ENCODE results near the gene PIK3CB. TPM values are rescaled to one million over a fixed set of nuclear protein-coding genes. Genes with fewer than 3 reads are reported as not detected.
A peak's percentile ranks its signal among the peaks of the same experiment; 100 is the strongest.

The PIK3CB gene
- total RNA-seq, 1 donor from 2014 or later: 23.5 TPM

DNA sequence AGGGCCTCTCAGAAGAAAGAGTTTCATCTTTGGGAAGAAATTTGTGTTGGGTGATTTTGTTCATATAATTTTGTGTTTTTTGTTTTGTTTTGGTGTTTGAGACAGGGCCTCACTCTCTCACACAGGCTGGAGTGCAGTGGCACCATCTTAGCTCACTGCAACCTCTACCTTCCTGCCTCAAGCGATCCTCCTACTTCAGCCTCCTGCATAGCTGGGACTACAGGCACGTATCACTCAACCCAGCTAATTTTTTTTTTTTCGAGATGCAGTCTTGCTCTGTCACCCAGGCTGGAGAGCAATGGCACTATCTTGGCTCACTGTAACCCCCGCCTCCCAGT is 29.0 kb upstream of the PIK3CB start:
- no peak overlapping the region for H3K4me3 Mint-ChIP-seq
- peak overlapping the region; percentile 25 for H3K27ac Mint-ChIP-seq
- no peaks in the 10 kb centered on the region for H3K9me3 Mint-ChIP-seq
- no peak for TF ChIP-seq CTCF (IDR thresholded peaks at IDR 0.05; ENCODE audit: unreplicated experiment)
- peaks cover 15% of the 10 kb centered on the region for H3K4me1 Mint-ChIP-seq
- no peak for DNase-seq (ENCODE audit: low spot score in 2 of 2, unreplicated experiment in 2 of 2)
- H3K27me3 Mint-ChIP-seq (ENCODE audit: low read depth): no peaks in the 10 kb centered on the region
- no peaks in the 10 kb centered on the region for H3K36me3 Mint-ChIP-seq

DNA sequence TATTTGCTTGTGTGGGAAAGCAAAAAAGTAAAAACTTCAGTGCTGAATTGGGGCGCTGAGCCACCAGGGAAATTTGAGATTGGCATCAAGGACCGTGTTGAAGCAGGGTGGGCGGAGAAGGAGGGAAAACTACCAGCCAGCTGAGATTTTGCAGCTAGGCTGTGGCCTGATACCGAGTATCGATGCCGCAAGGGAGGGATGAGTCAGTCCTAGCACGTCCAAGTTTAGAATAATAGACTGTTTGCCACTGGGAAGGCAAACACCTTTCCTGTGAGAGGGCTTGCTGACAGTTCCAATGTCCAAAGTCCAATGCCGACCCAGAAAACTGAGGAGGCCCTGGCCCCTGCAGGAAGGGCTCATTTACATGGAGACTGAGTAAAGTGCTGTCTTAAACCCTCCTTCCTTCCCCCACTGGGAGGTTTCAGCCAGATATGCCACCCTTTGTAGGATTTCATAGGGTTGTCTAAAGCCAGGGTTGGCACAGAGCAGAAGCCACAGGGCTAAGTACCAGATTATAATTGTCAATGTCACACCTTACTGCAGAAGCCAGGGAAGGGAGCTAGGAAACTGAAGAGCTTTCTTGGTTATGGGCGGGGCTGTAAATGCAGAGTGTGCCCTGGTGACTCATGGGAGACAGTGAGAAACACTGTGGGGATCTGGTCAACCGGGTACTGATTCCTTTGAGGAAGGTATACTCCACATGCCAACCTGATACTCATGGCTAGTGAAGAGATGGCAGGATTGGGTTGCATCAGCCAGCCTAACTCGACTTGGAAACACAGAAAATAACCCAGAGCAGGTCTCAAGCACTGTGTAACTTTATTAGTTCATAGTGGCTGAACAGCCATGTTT is 28.4 kb upstream of the PIK3CB start:
- Mint-ChIP-seq H3K27me3 (ENCODE audit: low read depth) (no peaks in the 10 kb centered on the region), H3K9me3 (no peaks in the 10 kb centered on the region), H3K4me3 (no peak overlapping the region), H3K36me3 (no peaks in the 10 kb centered on the region), H3K27ac (peak overlapping the region; percentile 16), H3K4me1 (peaks cover 14% of the 10 kb centered on the region)
- TF ChIP-seq CTCF (IDR thresholded peaks at IDR 0.05; ENCODE audit: unreplicated experiment): no peak
- DNase-seq (ENCODE audit: low spot score in 2 of 2, unreplicated experiment in 2 of 2): no peak

GRCh38 chr3:138862531-138862923 is 27.8 kb upstream of the PIK3CB start:
- Mint-ChIP-seq H3K36me3 (no peaks in the 10 kb centered on the region), H3K9me3 (no peaks in the 10 kb centered on the region), H3K27me3 (ENCODE audit: low read depth) (no peaks in the 10 kb centered on the region), H3K27ac (no peak overlapping the region), H3K4me3 (no peak overlapping the region), H3K4me1 (peaks cover 14% of the 10 kb centered on the region)
- DNase-seq (ENCODE audit: low spot score in 2 of 2, unreplicated experiment in 2 of 2): no peak
- TF ChIP-seq CTCF (IDR thresholded peaks at IDR 0.05; ENCODE audit: unreplicated experiment): no peak

GRCh38 chr3:138861798-138862197 is 27.1 kb upstream of the PIK3CB start:
- Mint-ChIP-seq H3K27ac (no peak overlapping the region), H3K4me1 (peaks cover 12% of the 10 kb centered on the region), H3K9me3 (no peaks in the 10 kb centered on the region), H3K36me3 (no peaks in the 10 kb centered on the region), H3K27me3 (ENCODE audit: low read depth) (no peaks in the 10 kb centered on the region), H3K4me3 (no peak overlapping the region)
- DNase-seq (ENCODE audit: low spot score in 2 of 2, unreplicated experiment in 2 of 2): no peak
- no peak for TF ChIP-seq CTCF (IDR thresholded peaks at IDR 0.05; ENCODE audit: unreplicated experiment)

GRCh38 chr3:138856799-138857198 is 22.1 kb upstream of the PIK3CB start:
- Mint-ChIP-seq H3K9me3 (no peaks in the 10 kb centered on the region), H3K36me3 (no peaks in the 10 kb centered on the region), H3K4me1 (no peaks in the 10 kb centered on the region), H3K4me3 (no peak overlapping the region), H3K27ac (no peak overlapping the region), H3K27me3 (ENCODE audit: low read depth) (no peaks in the 10 kb centered on the region)
- TF ChIP-seq CTCF (IDR thresholded peaks at IDR 0.05; ENCODE audit: unreplicated experiment): no peak
- no peak for DNase-seq (ENCODE audit: low spot score in 2 of 2, unreplicated experiment in 2 of 2)
